Astrocyte (in vitro differentiated cells and primary cell): ENCODE results near the gene DHRS9.
"Not testable (repeated sequence)": the region's sequence is repeated elsewhere in the genome, so short reads cannot be mapped to it uniquely, and the experiment has no call there.

Experiments used
- EZH2 ChIP-seq: IDR thresholded peaks from 2 replicates; pipeline ENCODE4 v1.6.1; 2012; ENCODE audit warnings: mild to moderate bottlenecking, low read length, inconsistent platforms; ENCODE audit not compliant: insufficient read depth
- TF ChIP-seq, protein P1 (sequence below): IDR thresholded peaks from 2 replicates; pipeline ENCODE4 v1.5.1; 2011; ENCODE audit warnings: low read depth, mild to moderate bottlenecking, inconsistent platforms, low read length, moderate library complexity; ENCODE audit not compliant: insufficient read depth

DNA sequence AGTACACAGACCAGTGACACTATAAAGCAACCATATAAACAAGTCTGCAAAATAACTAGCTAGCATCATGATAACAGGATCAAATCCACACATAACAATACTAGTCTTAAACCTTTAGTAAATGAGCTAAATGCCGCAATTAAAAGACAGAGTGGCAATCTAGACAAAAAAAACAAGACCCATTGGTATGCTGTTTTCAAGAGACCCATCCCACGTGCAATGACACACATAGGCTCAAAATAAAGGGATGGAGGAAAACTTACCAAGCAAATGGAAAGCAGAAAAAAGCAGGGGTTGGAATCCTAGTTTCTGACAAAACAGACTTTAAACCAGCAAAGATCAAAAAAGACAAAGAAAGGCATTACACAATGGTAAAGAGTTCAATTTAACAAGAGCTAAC, 14.8 kb upstream of the DHRS9 start:
- TF ChIP-seq, protein P1, sequence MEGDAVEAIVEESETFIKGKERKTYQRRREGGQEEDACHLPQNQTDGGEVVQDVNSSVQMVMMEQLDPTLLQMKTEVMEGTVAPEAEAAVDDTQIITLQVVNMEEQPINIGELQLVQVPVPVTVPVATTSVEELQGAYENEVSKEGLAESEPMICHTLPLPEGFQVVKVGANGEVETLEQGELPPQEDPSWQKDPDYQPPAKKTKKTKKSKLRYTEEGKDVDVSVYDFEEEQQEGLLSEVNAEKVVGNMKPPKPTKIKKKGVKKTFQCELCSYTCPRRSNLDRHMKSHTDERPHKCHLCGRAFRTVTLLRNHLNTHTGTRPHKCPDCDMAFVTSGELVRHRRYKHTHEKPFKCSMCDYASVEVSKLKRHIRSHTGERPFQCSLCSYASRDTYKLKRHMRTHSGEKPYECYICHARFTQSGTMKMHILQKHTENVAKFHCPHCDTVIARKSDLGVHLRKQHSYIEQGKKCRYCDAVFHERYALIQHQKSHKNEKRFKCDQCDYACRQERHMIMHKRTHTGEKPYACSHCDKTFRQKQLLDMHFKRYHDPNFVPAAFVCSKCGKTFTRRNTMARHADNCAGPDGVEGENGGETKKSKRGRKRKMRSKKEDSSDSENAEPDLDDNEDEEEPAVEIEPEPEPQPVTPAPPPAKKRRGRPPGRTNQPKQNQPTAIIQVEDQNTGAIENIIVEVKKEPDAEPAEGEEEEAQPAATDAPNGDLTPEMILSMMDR = not testable (repeated sequence)
- not testable (repeated sequence) for TF ChIP-seq EZH2
